ENCODE results near the gene SLC34A1.
A peak's percentile ranks its signal among the peaks of the same experiment; 100 is the strongest.
"Not testable (repeated sequence)": the region's sequence is repeated elsewhere in the genome, so short reads cannot be mapped to it uniquely, and the experiment has no call there.

Gene SLC34A1

GRCh38 chr5:177358370-177358819 lies 25.8 kb upstream of the SLC34A1 start:
- Histone ChIP-seq H3K4me3 (peak overlapping the region; percentile 65), H3K27ac (peak overlapping the region in 1 of 2 donors; percentile 64)
- no peak for DNase-seq (ENCODE audit: low spot score)
- no peak for TF ChIP-seq CTCF (IDR thresholded peaks at IDR 0.05)

GRCh38 chr5:177359451-177359851 lies 24.8 kb upstream of the SLC34A1 start:
- TF ChIP-seq CTCF (IDR thresholded peaks at IDR 0.05), result no peak
- DNase-seq (ENCODE audit: low spot score), result no peak
- no peak overlapping the region for H3K4me3 ChIP-seq
- H3K27ac ChIP-seq, result no peak overlapping the region

- H3K4me3 ChIP-seq, result no peak overlapping the region
- TF ChIP-seq CTCF (IDR thresholded peaks at IDR 0.05), result no peak
- no peak overlapping the region for H3K27ac ChIP-seq
- DNase-seq (ENCODE audit: low spot score), result no peak
Measured at GRCh38 chr5:177359860-177360259, 24.4 kb upstream of the SLC34A1 start.

GRCh38 chr5:177360740-177361139 lies 23.5 kb upstream of the SLC34A1 start:
- H3K4me3 ChIP-seq; H3K27ac ChIP-seq; DNase-seq (ENCODE audit: low spot score): not testable (repeated sequence)

- Histone ChIP-seq H3K4me3 (no peak overlapping the region), H3K27ac (no peak overlapping the region)
- no peak for DNase-seq (ENCODE audit: low spot score)
- no peak for TF ChIP-seq CTCF (IDR thresholded peaks at IDR 0.05)
Measured at GRCh38 chr5:177361418-177362291, 22.6 kb upstream of the SLC34A1 start.

GRCh38 chr5:177362292-177362609 lies 22.0 kb upstream of the SLC34A1 start:
- TF ChIP-seq CTCF (IDR thresholded peaks at IDR 0.05), result no peak
- no peak overlapping the region for H3K4me3 ChIP-seq
- no peak for DNase-seq (ENCODE audit: low spot score)
- no peak overlapping the region for H3K27ac ChIP-seq

GRCh38 chr5:177362610-177363507 lies 21.4 kb upstream of the SLC34A1 start:
- Histone ChIP-seq H3K4me3 (peak overlapping the region; percentile 64), H3K27ac (peak overlapping the region in 1 of 2 donors; percentile 1)
- DNase-seq (ENCODE audit: low spot score), result no peak
- TF ChIP-seq CTCF (IDR thresholded peaks at IDR 0.05), result no peak
